ENCODE results near the gene ENG.

DNA sequence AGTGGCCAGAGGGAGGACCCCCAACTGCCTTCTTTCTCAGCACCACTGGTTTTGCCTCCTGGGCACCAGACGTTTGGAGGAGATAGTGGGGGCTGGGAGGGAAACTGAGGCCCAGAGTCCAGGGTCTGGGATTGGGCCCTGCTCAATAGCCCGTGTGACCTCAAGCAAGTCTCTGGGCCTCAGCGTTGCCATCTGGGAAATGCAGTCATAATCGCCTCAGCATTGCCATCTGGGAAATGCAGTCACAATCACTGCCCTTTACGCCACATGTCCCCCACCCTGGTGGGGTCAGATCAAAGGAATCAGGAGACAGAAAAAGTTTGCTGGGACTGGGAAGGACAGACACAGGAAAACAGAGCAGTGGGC is 77.6 kb downstream of the ENG start:
- TF ChIP-seq, protein P1, sequence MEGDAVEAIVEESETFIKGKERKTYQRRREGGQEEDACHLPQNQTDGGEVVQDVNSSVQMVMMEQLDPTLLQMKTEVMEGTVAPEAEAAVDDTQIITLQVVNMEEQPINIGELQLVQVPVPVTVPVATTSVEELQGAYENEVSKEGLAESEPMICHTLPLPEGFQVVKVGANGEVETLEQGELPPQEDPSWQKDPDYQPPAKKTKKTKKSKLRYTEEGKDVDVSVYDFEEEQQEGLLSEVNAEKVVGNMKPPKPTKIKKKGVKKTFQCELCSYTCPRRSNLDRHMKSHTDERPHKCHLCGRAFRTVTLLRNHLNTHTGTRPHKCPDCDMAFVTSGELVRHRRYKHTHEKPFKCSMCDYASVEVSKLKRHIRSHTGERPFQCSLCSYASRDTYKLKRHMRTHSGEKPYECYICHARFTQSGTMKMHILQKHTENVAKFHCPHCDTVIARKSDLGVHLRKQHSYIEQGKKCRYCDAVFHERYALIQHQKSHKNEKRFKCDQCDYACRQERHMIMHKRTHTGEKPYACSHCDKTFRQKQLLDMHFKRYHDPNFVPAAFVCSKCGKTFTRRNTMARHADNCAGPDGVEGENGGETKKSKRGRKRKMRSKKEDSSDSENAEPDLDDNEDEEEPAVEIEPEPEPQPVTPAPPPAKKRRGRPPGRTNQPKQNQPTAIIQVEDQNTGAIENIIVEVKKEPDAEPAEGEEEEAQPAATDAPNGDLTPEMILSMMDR (IDR thresholded peaks at IDR 0.05; ENCODE audit: insufficient read depth, low read length, poor library complexity, severe bottlenecking): no peak
- no peak for TF ChIP-seq EZH2phosphoT487 (conservative IDR thresholded peaks at IDR 0.05; ENCODE audit: low read length)

Measured in SU-DHL-6 (cell line).